HG02678 (cell line): ENCODE results near the gene FCHSD1.

Experiments
- ATAC-seq: cut with Tn5 transposase; IDR thresholded peaks from one replicate; pipeline ENCODE4 v1.9.1; 2021; ENCODE audit warnings: mild to moderate bottlenecking, moderate library complexity; ENCODE audit not compliant: unreplicated experiment

Gene FCHSD1

DNA sequence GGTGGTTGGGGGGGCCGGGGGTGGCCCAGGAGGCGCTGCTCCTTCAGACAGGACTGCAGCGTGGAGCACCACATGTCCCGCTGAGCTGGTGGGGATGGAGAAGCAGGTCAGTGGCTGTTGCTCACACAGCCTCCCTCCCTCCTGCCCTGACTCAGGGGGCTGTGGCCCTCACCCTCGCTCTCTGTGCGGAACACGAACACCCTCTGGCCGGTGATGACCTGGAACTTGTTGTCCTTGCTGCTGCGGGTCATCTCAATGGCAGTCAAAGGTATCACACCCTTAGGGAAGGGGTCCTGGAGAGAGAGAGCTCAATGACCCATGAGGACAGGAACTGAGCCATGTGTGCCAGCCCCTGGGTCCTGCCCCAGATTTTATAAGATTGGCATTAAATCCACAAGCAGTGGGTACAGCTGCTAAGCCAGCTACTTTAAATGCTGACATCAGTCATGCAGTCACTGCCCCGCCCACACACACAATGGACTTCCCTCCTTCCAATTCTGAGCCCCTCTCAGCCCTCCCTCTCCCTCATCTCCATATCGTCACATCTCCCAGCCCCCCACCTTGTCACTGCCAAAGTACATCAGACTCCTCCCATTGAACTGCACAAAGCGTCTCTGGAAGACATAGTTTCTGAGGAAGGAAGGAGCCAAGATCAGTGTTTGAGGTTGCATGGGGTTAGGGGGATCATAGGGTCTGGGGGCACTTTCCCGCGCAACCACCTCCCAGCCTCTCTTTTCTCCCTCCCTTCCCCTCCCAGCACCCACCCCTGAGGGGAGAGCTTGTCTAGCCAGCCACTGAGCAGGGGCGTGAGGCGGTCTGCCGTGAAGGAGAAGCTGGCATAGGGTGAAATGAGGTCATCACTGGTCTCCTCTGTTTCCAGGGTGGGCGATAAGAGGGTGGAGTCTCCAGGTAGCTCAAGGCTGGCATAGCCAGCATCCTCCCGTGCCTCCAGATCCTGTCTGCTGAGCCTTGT is 21.9 kb upstream of the FCHSD1 start:
- no peak for ATAC-seq

GRCh38 chr5:141672071-141672840 is 21.0 kb upstream of the FCHSD1 start:
- ATAC-seq, result no peak

- no peak for ATAC-seq
These were observed 18.3 kb upstream of the FCHSD1 start for GRCh38 chr5:141669520-141669919.

- no peak for ATAC-seq
These were observed 17.5 kb upstream of the FCHSD1 start for GRCh38 chr5:141668601-141669265.

DNA sequence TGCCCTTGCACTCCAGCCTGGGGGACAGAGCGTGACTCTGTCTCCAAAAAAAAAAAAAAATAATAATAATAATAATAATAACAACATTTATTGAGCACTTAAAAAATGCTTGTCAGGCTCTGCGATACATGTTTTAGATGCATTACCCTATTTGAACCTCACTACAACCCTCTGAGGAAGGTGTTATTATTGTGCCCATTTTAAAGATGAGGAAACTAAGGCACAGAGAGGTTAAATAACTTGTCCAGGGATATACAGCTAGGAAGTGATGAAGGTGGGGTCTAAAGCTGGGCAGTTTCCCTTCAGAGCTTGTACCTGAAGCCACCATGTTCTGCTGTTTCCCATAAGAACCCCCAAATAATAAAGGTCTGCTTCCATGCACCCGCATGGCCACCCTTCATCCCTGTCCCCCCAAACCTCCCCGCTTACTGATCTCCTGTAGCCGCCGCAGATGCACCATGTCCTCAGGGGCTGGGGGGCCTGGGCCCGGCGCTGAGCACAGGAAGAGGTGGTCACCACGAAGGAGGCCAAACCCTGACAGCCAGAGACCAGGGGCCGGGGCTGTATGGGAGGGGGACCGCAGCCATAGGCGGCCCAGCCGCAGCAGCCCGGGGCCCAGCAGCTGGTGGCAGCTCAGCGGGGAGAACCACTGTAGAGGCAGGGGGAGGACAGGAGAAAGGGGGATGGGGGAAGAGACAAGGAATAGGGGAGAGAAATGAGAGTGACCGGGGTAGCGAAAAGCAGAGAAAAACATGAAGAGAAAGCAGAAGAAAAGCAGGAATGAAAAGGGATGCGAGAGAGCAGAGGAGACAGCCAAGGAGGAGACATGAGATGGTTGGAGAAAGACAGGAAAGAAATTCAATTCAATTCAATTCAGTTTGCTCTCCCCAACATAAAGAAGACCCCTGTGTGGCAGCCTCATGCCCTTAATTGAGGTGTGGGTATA is 15.1 kb upstream of the FCHSD1 start:
- ATAC-seq, result no peak

- peak; percentile 98 for ATAC-seq
These were observed 13.7 kb upstream of the FCHSD1 start for GRCh38 chr5:141664733-141665461.

DNA sequence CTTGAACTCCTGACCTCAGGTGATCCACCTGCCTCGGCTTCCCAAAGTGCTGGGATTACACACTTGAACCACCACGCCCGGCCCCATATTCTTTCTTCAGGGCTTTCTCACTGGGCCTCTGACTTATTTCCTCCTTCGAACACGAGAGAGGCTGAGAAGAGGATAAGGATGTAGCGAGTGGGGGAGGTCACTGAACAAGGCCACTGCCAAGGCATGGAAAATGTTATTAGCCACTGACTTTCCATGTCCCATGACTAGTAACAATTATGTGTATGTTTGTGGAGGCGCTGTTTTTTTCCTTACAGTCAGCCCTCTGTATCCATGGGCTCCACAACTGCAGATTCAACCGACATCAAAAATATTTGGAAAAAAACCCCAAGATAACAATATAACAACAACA is 12.3 kb upstream of the FCHSD1 start:
- no peak for ATAC-seq

- no peak for ATAC-seq
These were observed 10.8 kb upstream of the FCHSD1 start for GRCh38 chr5:141662028-141662427.

DNA sequence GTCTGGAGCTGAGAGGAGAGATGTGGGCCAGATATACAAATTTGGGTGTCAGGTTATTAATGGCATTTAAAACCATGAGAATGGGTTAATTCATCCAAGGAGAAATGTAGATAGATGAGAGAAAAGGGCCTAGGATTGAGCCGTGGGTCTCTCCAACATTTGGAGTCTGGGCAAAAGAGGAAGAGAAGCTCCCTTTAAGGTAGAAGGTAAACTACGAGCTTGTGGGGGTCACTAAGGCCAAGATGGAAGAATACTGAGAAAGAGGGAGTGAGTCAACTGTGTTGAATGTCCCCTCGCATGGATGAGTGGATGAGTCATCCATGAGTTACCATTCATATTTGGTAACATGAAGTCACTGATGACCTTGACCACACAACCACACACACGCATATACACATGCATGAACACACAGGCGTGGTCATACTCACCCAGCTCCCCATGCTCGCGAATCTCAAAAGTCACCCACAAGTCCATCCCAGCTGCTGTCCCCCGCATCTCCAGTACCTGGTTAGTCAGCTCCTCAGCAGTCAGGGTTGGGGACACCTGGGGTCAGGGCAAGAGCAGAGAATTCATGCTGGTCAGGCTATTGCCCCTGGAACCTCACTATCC is 6.8 kb upstream of the FCHSD1 start:
- ATAC-seq, result peak; percentile 44

- ATAC-seq, result no peak
These were observed 6.2 kb upstream of the FCHSD1 start for GRCh38 chr5:141657404-141657803.

- no peak for ATAC-seq
These were observed 5.2 kb upstream of the FCHSD1 start for GRCh38 chr5:141656396-141656795.

DNA sequence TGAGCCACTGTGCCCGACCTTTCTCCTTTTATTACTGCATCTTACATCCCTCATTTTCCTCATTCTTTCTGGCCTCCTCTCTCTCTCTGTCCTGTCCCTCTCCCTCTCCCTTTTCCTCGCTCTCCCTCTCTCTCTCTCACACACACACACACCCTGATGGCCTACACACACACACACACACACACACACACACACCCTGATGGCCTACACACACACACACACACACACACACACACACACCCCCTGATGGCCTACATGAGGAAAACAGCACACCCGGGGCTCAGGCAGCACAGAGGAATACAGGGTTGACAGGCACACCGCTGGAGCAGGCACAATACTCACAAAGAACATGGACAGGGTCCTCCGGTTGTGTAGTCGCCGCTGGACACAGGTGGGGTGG is 3.8 kb upstream of the FCHSD1 start:
- no peak for ATAC-seq

- no peak for ATAC-seq
These were observed 3.1 kb upstream of the FCHSD1 start for GRCh38 chr5:141654298-141654697.

DNA sequence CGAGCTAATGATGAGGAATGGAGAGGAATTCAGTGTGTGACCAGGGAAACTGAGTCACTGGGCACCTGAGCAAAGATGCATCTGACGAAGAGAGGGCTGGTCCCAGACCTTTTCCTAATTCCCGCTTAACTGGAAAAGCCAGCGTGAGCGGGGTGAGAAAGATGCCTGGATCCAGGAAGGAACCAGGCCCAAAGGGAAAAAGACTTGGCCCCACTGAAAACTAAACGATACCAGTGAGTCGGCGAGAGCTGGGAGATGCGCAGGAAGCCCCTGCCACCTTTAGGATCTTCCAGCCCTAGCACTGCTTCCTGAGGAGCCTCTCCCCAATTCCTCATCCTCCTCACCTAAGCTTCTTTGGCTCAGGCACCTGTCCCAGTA is 499 bp upstream of the FCHSD1 start:
- no peak for ATAC-seq

- ATAC-seq, result no peak
These were observed 1.2 kb downstream of the FCHSD1 start for GRCh38 chr5:141649972-141650371.

- ATAC-seq, result no peak
These were observed 2.0 kb downstream of the FCHSD1 start for GRCh38 chr5:141649056-141649688.

DNA sequence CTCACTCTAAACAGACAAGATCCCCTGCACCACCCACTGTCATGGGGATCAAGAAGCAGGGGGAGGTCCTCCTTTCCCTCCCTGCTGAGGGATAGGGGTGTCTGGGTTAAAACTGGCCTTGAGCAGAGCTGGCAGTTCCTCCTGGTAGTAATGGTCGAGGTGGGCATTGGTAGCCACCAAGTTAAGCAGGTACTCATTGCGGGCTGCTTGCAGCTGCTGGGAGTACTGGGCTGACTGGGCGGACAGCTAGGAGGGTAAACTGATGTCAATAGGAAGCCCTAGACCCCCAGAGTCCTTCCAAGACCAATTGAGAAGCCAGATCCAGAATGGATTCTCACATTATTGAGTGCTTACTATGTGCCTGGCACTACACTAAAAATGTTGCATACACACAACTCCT is 3.4 kb downstream of the FCHSD1 start:
- no peak for ATAC-seq

GRCh38 chr5:141647242-141647641 is 4.0 kb downstream of the FCHSD1 start:
- no peak for ATAC-seq

DNA sequence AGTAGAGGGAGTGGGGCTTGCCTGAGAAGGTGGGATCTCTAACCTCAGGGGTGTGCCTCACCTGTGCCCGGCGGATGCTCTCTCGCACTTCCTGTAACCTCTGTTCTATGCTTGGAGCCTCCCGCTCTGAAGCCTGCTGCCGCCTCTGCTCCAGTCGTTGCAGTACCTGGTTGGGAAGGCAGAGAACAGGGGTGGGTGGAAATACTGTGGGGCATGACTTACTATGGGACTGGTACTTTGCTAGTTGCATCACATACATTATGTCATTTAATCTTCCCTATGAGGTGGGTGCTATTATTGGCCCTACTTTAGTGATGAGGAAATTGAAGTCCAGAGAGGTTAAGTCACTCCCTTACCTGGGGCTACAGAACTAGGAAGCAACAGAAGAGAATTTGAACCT is 5.2 kb downstream of the FCHSD1 start:
- ATAC-seq, result no peak
